Suprapubic skin (tissue), 4 donors: ENCODE measurements around the gene KIF19.

Experiments
- CTCF ChIP-seq, 2 donors: fragments of 200-600 bp in 1 of 2; fragments of 450-650 bp in 1 of 2; sonication (generic) in 1 of 2; IDR thresholded peaks; one replicate each; pipeline ENCODE4 v1.5.1; 2016 to 2019; ENCODE audit warnings: antibody characterized with exemption in 2 of 2, mild to moderate bottlenecking in 1 of 2, moderate library complexity in 1 of 2
- EP300 ChIP-seq: sonication (generic); formaldehyde crosslinking; IDR thresholded peaks from one replicate; pipeline ENCODE4 v1.6.1; 2017; ENCODE audit warnings: antibody characterized with exemption
- POLR2AphosphoS5 ChIP-seq, 3 donors: sonication (generic); formaldehyde crosslinking; IDR thresholded peaks; one replicate each; pipeline ENCODE4 v1.6.1; 2017; ENCODE audit warnings: antibody characterized with exemption in 3 of 3

DNA sequence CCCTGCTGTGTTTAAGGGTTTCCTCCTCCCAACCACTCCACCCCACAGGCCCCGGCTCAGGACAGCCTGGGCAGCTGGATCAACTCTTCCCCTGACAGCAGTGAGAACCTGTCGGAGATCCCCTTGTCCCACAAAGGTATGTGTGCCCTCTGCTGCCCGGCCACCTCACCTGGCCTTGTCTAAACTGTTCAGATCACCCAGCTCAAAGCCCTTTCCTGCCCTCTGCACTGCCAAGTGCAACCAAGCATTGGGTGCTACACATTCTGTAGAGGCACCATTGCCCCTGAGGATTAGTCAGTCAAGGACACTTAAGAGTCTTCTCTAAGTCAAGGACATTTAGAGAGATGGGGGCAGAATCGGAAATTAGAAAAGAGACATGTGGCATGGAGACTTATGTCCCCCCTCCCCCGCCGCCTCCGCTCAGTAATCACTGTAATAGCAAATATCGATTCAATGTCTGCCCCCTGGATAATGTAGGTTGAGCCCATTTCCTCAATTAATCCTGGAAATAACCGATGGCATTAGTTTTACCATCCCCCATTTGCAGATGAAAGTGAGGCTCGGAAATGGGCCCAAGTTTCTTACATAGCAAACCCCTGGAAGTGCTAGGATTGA lies 27.5 kb downstream of the KIF19 start:
- TF ChIP-seq POLR2AphosphoS5 (IDR thresholded peaks at IDR 0.05) (no peak), CTCF (IDR thresholded peaks at IDR 0.05) (no peak), EP300 (no peak)
